Glutamatergic neuron (in vitro differentiated cells): ENCODE results near the gene SLC35G6. TPM values are rescaled to one million over a fixed set of nuclear protein-coding genes. Genes with fewer than 3 reads are reported as not detected.

Source experiments
- DNase-seq: peaks from one replicate; pipeline ENCODE4 v3.0.0; 2022
- H3K27ac Mint-ChIP-seq: one replicate; pipeline ENCODE4 v1.8.0; 2020; ENCODE audit warnings: mild to moderate bottlenecking, mixed read lengths, inconsistent platforms; ENCODE audit not compliant: unreplicated experiment
- H3K27me3 Mint-ChIP-seq: one replicate; pipeline ENCODE4 v1.8.0; 2020; ENCODE audit warnings: mild to moderate bottlenecking, moderate library complexity, mixed read lengths, inconsistent platforms; ENCODE audit not compliant: unreplicated experiment
- H3K36me3 Mint-ChIP-seq: one replicate; pipeline ENCODE4 v1.8.0; 2020; ENCODE audit warnings: mild to moderate bottlenecking, mixed read lengths, inconsistent platforms; ENCODE audit not compliant: unreplicated experiment
- H3K4me1 Mint-ChIP-seq: one replicate; pipeline ENCODE4 v1.8.0; 2020; ENCODE audit warnings: mild to moderate bottlenecking, low read depth, mixed read lengths, inconsistent platforms; ENCODE audit not compliant: unreplicated experiment
- H3K4me3 Mint-ChIP-seq: one replicate; pipeline ENCODE4 v1.8.0; 2020; ENCODE audit warnings: mild to moderate bottlenecking, mixed read lengths, inconsistent platforms; ENCODE audit not compliant: unreplicated experiment
- H3K9me3 Mint-ChIP-seq: one replicate; pipeline ENCODE4 v1.8.0; 2020; ENCODE audit warnings: mild to moderate bottlenecking, moderate library complexity, mixed read lengths, inconsistent platforms; ENCODE audit not compliant: unreplicated experiment
- total RNA-seq: library from RNA; stranded (reverse); fragmentation: NEBNext Ultra II Directional; extraction: Animal tissue kit (Norgen Biotek cat#: 25700); gene quantifications from one replicate; pipeline ENCODE4 v1.2.1, GENCODE V29; 2021; ENCODE audit not compliant: unreplicated experiment
- TF ChIP-seq, protein P1 (sequence below): fragments of 200-600 bp; sonication (generic); IDR thresholded peaks from one replicate; pipeline ENCODE4 v1.5.0; 2021; ENCODE audit not compliant: partially characterized antibody, unreplicated experiment

Gene SLC35G6
- total RNA-seq, 1 donor from 2014 or later, result 0.34 TPM

- Mint-ChIP-seq H3K27ac (peak overlapping the region; percentile 45), H3K9me3 (peaks cover 14% of the 10 kb centered on the region), H3K4me3 (peak overlapping the region; percentile 0), H3K4me1 (peaks cover 24% of the 10 kb centered on the region), H3K36me3 (no peaks in the 10 kb centered on the region), H3K27me3 (peaks cover 12% of the 10 kb centered on the region)
- TF ChIP-seq, protein P1, sequence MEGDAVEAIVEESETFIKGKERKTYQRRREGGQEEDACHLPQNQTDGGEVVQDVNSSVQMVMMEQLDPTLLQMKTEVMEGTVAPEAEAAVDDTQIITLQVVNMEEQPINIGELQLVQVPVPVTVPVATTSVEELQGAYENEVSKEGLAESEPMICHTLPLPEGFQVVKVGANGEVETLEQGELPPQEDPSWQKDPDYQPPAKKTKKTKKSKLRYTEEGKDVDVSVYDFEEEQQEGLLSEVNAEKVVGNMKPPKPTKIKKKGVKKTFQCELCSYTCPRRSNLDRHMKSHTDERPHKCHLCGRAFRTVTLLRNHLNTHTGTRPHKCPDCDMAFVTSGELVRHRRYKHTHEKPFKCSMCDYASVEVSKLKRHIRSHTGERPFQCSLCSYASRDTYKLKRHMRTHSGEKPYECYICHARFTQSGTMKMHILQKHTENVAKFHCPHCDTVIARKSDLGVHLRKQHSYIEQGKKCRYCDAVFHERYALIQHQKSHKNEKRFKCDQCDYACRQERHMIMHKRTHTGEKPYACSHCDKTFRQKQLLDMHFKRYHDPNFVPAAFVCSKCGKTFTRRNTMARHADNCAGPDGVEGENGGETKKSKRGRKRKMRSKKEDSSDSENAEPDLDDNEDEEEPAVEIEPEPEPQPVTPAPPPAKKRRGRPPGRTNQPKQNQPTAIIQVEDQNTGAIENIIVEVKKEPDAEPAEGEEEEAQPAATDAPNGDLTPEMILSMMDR, result no peak
- DNase-seq, result no peak
Observed at GRCh38 chr17:7476494-7476893, 4.8 kb upstream of the SLC35G6 start.

- Mint-ChIP-seq H3K9me3 (peaks cover 14% of the 10 kb centered on the region), H3K36me3 (no peaks in the 10 kb centered on the region), H3K4me1 (peaks cover 24% of the 10 kb centered on the region), H3K27me3 (peaks cover 12% of the 10 kb centered on the region), H3K4me3 (no peak overlapping the region), H3K27ac (no peak overlapping the region)
- no peak for DNase-seq
- TF ChIP-seq, protein P1, result no peak
Observed at GRCh38 chr17:7476951-7477350, 4.3 kb upstream of the SLC35G6 start.

DNA sequence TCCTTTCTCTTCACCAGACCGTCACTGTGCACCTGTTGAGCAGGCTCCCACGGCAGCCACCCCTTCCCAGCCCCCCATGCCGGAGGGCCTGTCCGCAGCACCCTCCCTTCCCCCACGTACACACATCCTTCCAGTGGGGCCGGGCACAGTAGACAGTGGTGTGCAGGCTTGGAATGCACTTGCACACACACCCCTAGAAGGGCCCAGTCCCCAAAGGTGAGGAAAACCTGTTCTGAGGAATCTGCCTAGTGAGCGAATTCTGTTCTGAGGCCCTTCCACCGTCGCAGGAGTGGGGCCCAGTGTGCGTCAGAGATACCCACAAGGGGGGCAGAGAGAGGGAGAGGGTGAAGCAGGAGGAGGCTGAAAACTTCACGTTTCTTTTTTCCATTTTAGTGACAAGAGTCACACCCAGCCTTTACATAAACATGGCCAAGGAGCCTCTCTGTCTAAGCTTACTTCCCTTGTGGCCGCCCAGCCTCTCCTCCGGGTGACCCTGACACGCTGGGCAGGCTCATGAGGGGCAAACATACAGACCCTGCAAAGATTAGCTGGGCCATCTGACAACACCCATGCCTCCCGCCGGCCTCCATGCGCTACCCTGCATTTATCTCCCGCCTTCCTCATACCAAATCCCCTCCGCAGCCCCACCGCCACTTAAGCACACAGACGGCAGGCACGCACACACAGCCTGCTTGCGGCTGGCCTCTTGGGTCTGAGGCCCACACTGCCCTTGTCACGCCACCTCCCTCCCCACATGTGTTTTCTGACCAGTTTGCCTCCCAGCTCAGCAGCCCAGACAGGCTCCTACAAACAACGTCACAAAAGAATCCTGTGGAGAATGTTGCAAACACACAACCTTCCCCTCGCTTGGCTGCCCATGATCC, 3.6 kb upstream of the SLC35G6 start:
- peaks cover 12% of the 10 kb centered on the region for H3K27me3 Mint-ChIP-seq
- TF ChIP-seq, protein P1, result no peak
- peak overlapping the region; percentile 89 for H3K27ac Mint-ChIP-seq
- H3K4me3 Mint-ChIP-seq, result peak overlapping the region; percentile 92
- peaks cover 30% of the 10 kb centered on the region for H3K4me1 Mint-ChIP-seq
- H3K36me3 Mint-ChIP-seq, result no peaks in the 10 kb centered on the region
- peaks cover 16% of the 10 kb centered on the region for H3K9me3 Mint-ChIP-seq
- DNase-seq, result peak; percentile 61

- TF ChIP-seq, protein P1, result no peak
- Mint-ChIP-seq H3K4me3 (peak overlapping the region; percentile 92), H3K27me3 (peaks cover 15% of the 10 kb centered on the region), H3K4me1 (peaks cover 35% of the 10 kb centered on the region), H3K36me3 (no peaks in the 10 kb centered on the region), H3K9me3 (peaks cover 18% of the 10 kb centered on the region), H3K27ac (peak overlapping the region; percentile 89)
- DNase-seq, result peak; percentile 46
Observed at GRCh38 chr17:7478276-7479212, 2.7 kb upstream of the SLC35G6 start.
